Stimulated activated naive B cell treated with anti-CD40 and anti-IgM and Interleukin-4, amounts not matched to agents 10 μg/mL and 1 μg/mL and 100 μg/mL, for 72 hours (primary cell): ENCODE measurements around the gene GNAT3.

ENCODE experiments used
- ATAC-seq, 2 donors: fragments of 150-1000 bp; cut with Tn5 transposase; replicated peaks; 2 replicates each; pipeline ENCODE4 v1.10.0; 2021; ENCODE audit warnings: moderate library complexity in 1 of 2
- DNase-seq: peaks from one replicate; pipeline ENCODE4 v3.0.0; 2021
- H3K27ac Mint-ChIP-seq: one replicate; pipeline ENCODE4 v1.8.0; 2022; ENCODE audit warnings: mild to moderate bottlenecking, mixed read lengths
- H3K27me3 Mint-ChIP-seq, 2 donors: one replicate each; pipeline ENCODE4 v1.8.0; 2022; ENCODE audit warnings: mixed read lengths in 2 of 2
- H3K36me3 Mint-ChIP-seq, 2 donors: one replicate each; pipeline ENCODE4 v1.8.0; 2022; ENCODE audit warnings: mixed read lengths in 2 of 2, mild to moderate bottlenecking in 1 of 2
- H3K4me1 Mint-ChIP-seq, 2 donors: one replicate each; pipeline ENCODE4 v1.8.0; 2022; ENCODE audit warnings: mixed read lengths in 2 of 2, mild to moderate bottlenecking in 1 of 2
- H3K4me3 Mint-ChIP-seq, 2 donors: one replicate each; pipeline ENCODE4 v1.8.0; 2022; ENCODE audit warnings: mild to moderate bottlenecking in 2 of 2, mixed read lengths in 2 of 2, moderate library complexity in 1 of 2
- H3K9me3 Mint-ChIP-seq, 2 donors: one replicate each; pipeline ENCODE4 v1.8.0; 2022; ENCODE audit warnings: mixed read lengths in 2 of 2, mild to moderate bottlenecking in 1 of 2

Gene GNAT3

DNA sequence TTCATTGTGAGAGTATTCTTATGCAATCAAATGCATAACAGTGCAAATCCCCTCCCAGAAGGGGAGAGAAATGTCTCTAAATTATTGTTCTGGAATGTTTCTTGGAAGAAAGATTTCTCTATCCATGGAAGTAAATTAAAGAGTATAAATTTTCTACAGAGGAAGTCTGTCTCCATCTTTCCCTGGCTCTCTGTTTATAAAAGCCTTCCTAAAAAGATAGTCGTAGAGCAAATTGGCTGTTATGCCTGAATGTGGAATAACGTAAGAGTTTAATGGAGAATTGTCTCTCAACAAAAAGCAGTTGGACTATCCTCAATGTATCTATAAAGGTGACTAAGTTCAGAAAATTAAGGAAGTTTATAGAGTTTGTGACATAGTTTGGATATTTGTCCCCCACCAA is 76.3 kb downstream of the GNAT3 start:
- peaks cover 3 to 4% of the 10 kb centered on the region in 2 donors for H3K9me3 Mint-ChIP-seq
- H3K36me3 Mint-ChIP-seq: no peaks in the 10 kb centered on the region
- H3K4me3 Mint-ChIP-seq: no peak overlapping the region
- no peaks in the 10 kb centered on the region for H3K4me1 Mint-ChIP-seq
- no peak for ATAC-seq
- DNase-seq: no peak
- H3K27me3 Mint-ChIP-seq: no peaks in the 10 kb centered on the region
- H3K27ac Mint-ChIP-seq: no peak overlapping the region

DNA sequence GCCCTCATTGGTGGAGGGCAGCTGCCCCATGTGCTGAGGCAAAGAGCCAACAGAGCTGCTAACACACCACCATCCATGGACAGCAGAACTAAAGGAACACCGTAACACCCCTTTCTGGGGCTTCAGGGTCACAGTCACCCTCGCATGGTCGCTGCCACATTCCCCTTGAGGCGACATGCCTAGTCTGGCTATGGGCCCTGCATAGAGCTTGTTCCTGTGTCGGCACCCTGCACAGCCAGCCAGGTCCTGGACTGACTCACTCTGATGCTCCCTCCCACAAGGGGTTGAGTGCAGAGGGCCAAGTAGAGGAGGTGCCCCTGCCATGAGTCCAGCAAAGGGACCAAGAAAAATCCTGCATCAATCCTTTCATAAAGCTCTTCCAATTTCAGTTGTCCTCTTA is 77.8 kb downstream of the GNAT3 start:
- no peaks in the 10 kb centered on the region for H3K4me1 Mint-ChIP-seq
- H3K27ac Mint-ChIP-seq: no peak overlapping the region
- ATAC-seq: no peak

DNA sequence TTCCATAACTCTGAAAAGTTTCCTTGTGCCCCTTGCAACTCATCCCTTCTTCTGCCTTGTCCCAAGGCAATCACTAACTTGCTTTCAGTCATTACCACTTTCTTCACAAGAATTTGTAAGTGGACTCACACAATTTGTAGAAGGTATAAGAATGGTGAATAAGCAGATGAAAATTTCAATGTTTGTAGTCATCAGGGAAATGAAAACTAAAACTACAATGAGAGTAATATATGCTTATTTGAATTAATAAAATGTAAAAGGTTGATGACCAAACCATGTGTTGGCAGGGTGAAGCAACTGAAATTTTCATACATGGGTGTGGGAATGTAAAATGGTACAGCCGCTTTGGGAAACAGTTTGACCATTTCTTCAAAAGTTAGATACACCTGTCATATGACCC is 79.7 kb downstream of the GNAT3 start:
- Mint-ChIP-seq H3K27me3 (no peaks in the 10 kb centered on the region), H3K9me3 (peaks cover 3 to 4% of the 10 kb centered on the region in 2 donors), H3K36me3 (no peaks in the 10 kb centered on the region), H3K27ac (no peak overlapping the region), H3K4me1 (no peaks in the 10 kb centered on the region), H3K4me3 (no peak overlapping the region)
- no peak for ATAC-seq
- no peak for DNase-seq

More for the DNA sequence above, 77.8 kb downstream of the GNAT3 start:
- DNase-seq: no peak
- H3K36me3 Mint-ChIP-seq: no peaks in the 10 kb centered on the region
- H3K4me3 Mint-ChIP-seq: no peak overlapping the region
- H3K27me3 Mint-ChIP-seq: no peaks in the 10 kb centered on the region
- peaks cover 3 to 4% of the 10 kb centered on the region in 2 donors for H3K9me3 Mint-ChIP-seq

DNA sequence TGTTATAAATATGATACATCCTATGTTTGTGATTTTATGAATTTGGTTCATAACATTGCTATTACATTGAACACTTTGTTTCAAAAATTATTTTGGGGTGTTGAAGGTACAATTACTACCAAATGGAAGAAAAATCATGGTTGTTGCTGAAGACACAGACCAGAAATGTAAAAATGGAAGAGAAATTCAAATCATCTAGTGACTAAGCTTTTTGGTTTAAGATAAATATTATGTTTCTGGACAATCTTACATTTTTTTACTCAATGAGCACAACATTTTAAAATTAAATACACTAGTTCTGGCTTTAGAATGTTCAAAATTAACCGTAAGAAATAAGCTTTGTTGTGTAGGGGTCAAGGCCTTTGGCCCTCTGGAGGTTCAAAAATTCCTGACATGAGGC is 82.7 kb downstream of the GNAT3 start:
- H3K36me3 Mint-ChIP-seq: no peaks in the 10 kb centered on the region
- no peaks in the 10 kb centered on the region for H3K4me1 Mint-ChIP-seq

GRCh38 chr7:80428161-80429054 is 83.5 kb downstream of the GNAT3 start:
- Mint-ChIP-seq H3K9me3 (no peaks in the 10 kb centered on the region), H3K36me3 (no peaks in the 10 kb centered on the region)
- DNase-seq: no peak

More for the DNA sequence above, 82.7 kb downstream of the GNAT3 start:
- no peak overlapping the region for H3K4me3 Mint-ChIP-seq
- H3K27me3 Mint-ChIP-seq: no peaks in the 10 kb centered on the region
- no peak overlapping the region for H3K27ac Mint-ChIP-seq
- no peak for ATAC-seq
- H3K9me3 Mint-ChIP-seq: peaks cover 1 to 4% of the 10 kb centered on the region in 2 donors
- DNase-seq: no peak

DNA sequence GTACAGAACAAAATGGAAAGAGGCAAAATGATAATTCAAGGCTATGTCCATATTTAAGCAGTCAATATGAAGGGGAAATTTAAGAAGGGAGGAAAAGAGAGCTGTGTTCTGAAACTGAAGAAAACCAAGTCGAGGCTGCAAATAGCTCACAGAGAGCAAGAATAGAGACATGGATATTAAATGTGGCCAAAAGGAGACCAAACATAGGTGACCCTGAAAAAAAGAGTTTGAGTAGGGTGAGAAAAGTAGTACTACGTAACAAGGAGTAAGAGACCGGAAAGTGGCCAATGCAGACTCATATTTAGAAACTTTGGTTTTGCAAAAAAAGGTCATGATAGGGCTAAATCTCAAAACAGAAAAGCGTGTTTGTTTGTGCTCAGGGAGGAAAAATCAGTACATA is 84.6 kb downstream of the GNAT3 start:
- ATAC-seq: no peak
- Mint-ChIP-seq H3K36me3 (no peaks in the 10 kb centered on the region), H3K27ac (no peak overlapping the region)

More at GRCh38 chr7:80428161-80429054, 83.5 kb downstream of the GNAT3 start:
- H3K4me3 Mint-ChIP-seq: no peak overlapping the region
- ATAC-seq: peak; percentile 64 to 65
- no peaks in the 10 kb centered on the region for H3K4me1 Mint-ChIP-seq
- no peak overlapping the region for H3K27ac Mint-ChIP-seq
- no peaks in the 10 kb centered on the region for H3K27me3 Mint-ChIP-seq

DNA sequence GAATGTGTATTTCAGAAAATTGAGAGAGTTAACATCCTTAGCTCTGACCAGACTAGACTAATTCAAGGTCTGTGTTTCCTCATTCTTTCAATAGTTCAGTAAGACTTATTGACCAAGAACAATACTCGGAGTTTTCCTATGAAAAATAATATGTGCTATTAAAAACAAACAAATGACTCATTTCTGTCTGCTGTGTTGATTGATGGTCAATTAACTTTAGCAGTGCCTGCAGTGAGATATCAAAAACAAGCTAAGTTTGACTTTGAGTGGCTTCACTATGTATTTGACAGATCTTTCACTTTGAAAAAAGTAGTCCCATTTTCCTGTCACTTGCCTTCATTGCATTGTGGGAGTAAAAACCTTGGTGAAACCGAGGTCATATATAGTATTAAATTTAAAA is 91.0 kb downstream of the GNAT3 start:
- Mint-ChIP-seq H3K4me1 (no peaks in the 10 kb centered on the region), H3K27ac (no peak overlapping the region), H3K27me3 (no peaks in the 10 kb centered on the region), H3K36me3 (no peaks in the 10 kb centered on the region), H3K4me3 (no peak overlapping the region), H3K9me3 (peaks cover 0 to 2% of the 10 kb centered on the region in 2 donors)
- ATAC-seq (no peak), DNase-seq (no peak)

More for the DNA sequence above, 84.6 kb downstream of the GNAT3 start:
- H3K27me3 Mint-ChIP-seq: no peaks in the 10 kb centered on the region
- H3K4me1 Mint-ChIP-seq: no peaks in the 10 kb centered on the region
- DNase-seq: no peak
- H3K4me3 Mint-ChIP-seq: no peak overlapping the region
- no peaks in the 10 kb centered on the region for H3K9me3 Mint-ChIP-seq

- Mint-ChIP-seq H3K4me1 (no peaks in the 10 kb centered on the region), H3K27ac (no peak overlapping the region), H3K36me3 (no peaks in the 10 kb centered on the region), H3K9me3 (peaks cover 0 to 2% of the 10 kb centered on the region in 2 donors), H3K4me3 (no peak overlapping the region), H3K27me3 (no peaks in the 10 kb centered on the region)
- ATAC-seq (peak in 1 of 2 donors; percentile 31), DNase-seq (no peak)
Measured at GRCh38 chr7:80417211-80417793, 94.6 kb downstream of the GNAT3 start.

- Mint-ChIP-seq H3K27ac (no peak overlapping the region), H3K4me3 (no peak overlapping the region), H3K9me3 (no peaks in the 10 kb centered on the region), H3K27me3 (no peaks in the 10 kb centered on the region), H3K4me1 (no peaks in the 10 kb centered on the region), H3K36me3 (no peaks in the 10 kb centered on the region)
- ATAC-seq (no peak), DNase-seq (no peak)
Measured at GRCh38 chr7:80415522-80415921, 96.3 kb downstream of the GNAT3 start.

- Mint-ChIP-seq H3K9me3 (no peaks in the 10 kb centered on the region), H3K4me1 (no peaks in the 10 kb centered on the region), H3K27me3 (no peaks in the 10 kb centered on the region), H3K4me3 (no peak overlapping the region), H3K36me3 (no peaks in the 10 kb centered on the region), H3K27ac (no peak overlapping the region)
- ATAC-seq: no peak
- no peak for DNase-seq
Measured at GRCh38 chr7:80415114-80415513, 96.8 kb downstream of the GNAT3 start.

- H3K27ac Mint-ChIP-seq: no peak overlapping the region
- no peak for DNase-seq
- ATAC-seq: no peak
- no peaks in the 10 kb centered on the region for H3K27me3 Mint-ChIP-seq
- H3K36me3 Mint-ChIP-seq: no peaks in the 10 kb centered on the region
- no peak overlapping the region for H3K4me3 Mint-ChIP-seq
- no peaks in the 10 kb centered on the region for H3K9me3 Mint-ChIP-seq
- H3K4me1 Mint-ChIP-seq: no peaks in the 10 kb centered on the region
Measured at GRCh38 chr7:80414331-80414730, 97.5 kb downstream of the GNAT3 start.

DNA sequence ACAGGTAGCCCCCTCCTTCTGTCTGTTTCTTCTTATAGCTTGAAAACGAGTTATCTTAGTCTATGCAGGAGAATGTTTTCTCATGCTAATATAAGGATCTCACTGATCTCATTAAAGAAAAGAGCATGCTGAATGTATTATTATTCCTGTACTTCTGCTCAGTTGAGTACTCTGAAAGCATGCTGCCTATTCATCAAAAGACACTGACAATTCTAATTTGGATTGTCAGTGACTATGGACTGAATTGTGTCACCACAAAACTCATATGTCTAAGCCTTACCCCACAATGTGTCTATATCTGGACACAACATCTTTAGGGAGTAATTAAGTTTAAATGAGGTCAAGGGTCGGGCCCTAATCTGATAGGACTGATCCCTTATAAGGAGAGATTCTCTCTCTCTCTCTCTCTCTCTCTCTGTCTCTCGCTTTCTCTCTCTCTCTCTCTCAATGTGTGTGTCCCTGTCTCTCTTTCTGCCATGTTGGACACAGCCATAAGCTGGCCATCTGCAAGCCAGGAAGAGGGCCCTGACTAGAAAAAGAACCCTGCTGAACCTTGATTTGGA is 98.4 kb downstream of the GNAT3 start:
- Mint-ChIP-seq H3K4me3 (no peak overlapping the region), H3K4me1 (no peaks in the 10 kb centered on the region), H3K9me3 (no peaks in the 10 kb centered on the region), H3K27ac (no peak overlapping the region), H3K27me3 (no peaks in the 10 kb centered on the region), H3K36me3 (no peaks in the 10 kb centered on the region)
- ATAC-seq (no peak), DNase-seq (no peak)

DNA sequence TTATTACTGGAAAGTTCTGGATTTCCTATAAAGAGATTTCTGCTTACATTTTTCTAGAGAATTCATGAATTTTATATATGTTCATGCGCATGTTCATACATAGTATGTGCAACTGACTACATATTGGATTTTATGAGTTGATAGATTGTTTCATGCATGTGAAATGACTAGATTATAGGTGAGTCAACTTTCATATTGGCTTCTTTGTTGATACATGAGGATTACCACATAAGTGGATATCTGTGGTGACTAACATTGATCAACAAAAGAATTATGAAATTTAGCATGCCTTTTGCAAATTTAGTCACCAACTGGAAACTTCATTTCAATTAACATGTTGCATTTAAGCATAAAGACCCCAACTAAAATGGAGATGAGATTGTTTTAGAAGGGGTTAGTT is 99.0 kb downstream of the GNAT3 start:
- no peaks in the 10 kb centered on the region for H3K4me1 Mint-ChIP-seq
- H3K9me3 Mint-ChIP-seq: no peaks in the 10 kb centered on the region
- H3K27ac Mint-ChIP-seq: no peak overlapping the region
- ATAC-seq (no peak), DNase-seq (no peak)
- no peak overlapping the region for H3K4me3 Mint-ChIP-seq
- H3K27me3 Mint-ChIP-seq: no peaks in the 10 kb centered on the region
- no peaks in the 10 kb centered on the region for H3K36me3 Mint-ChIP-seq

DNA sequence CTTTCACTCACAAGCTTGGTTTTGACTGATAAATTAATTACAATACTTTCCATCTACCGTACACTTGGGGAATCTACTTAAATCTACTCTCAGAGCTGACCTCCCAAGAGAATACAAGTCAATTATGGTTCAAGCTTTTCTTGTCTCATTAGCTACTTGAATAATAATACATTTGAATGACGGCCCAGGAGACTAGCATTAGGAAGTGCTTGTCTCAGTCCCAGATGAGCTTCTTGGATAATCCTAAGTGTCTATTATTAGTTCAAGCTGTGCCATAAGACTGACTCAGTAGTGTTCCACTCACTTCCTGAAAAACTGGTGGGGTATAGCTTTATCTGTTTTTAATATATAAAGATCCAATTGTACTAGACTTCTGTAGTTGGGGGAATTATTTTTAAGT is 100.2 kb downstream of the GNAT3 start:
- no peak for DNase-seq
- H3K27me3 Mint-ChIP-seq: no peaks in the 10 kb centered on the region
- H3K9me3 Mint-ChIP-seq: peaks cover 4 to 7% of the 10 kb centered on the region in 2 donors
- no peak overlapping the region for H3K4me3 Mint-ChIP-seq
- H3K36me3 Mint-ChIP-seq: no peaks in the 10 kb centered on the region
- no peak for ATAC-seq
- no peak overlapping the region for H3K27ac Mint-ChIP-seq
- no peaks in the 10 kb centered on the region for H3K4me1 Mint-ChIP-seq

DNA sequence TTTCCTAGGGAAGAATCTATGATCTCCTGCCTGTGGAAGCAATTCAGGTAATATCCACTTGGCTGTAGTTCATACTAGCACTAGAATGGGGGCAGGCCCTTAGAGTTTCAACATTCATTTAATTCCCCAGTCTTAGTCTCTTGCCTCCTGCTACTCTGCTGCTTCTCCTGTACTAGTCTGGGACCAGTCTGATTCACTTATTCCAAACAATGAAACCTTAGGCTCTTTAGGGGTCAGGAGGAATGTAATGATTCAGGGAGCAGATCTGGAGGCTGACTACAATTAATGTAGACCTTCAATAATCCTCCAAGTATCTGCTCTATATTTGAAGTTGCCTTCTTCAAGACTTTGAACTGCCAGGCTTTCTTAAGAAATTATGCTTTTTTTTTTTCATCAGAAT is 101.8 kb downstream of the GNAT3 start:
- Mint-ChIP-seq H3K27ac (no peak overlapping the region), H3K27me3 (no peaks in the 10 kb centered on the region), H3K9me3 (peaks cover 4 to 7% of the 10 kb centered on the region in 2 donors), H3K36me3 (no peaks in the 10 kb centered on the region), H3K4me3 (no peak overlapping the region), H3K4me1 (no peaks in the 10 kb centered on the region)
- ATAC-seq: no peak
- DNase-seq: no peak
